Stimulated activated CD8-positive, alpha-beta memory T cell treated with anti-CD3 and anti-CD28 coated beads, Interleukin-7, amount 100 ng/mL, for 1 hour (primary cell): Measurements from ENCODE around the gene SORCS2.

Experiments
- DNase-seq, 2 donors: peaks; one replicate each; pipeline ENCODE4 v3.0.0-alpha.2; 2020; ENCODE audit warnings: low read depth in 2 of 2

Gene SORCS2

DNA sequence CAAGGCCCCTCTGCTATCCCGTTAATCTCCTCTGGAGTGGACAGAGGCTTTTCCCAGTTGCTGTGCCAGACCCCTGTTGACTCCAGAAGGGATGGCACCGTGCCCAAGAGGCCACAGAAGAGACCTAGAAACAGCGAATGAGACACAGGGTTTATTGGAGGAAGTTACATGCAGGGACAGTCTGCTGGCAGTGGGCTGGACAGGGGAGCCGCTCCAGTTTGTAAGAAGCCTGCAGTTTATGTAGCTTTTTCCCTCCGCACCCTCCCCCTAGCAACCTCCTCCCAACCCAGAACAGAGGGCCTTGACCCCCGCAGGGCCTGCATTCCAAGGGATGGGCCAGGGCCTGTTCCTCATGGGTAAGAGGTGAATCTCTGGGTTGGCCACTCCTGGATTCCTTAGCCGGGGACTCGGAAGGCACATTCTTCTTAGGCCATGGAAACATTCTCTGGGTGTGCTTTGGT is 459.2 kb downstream of the SORCS2 start:
- no peak for DNase-seq

DNA sequence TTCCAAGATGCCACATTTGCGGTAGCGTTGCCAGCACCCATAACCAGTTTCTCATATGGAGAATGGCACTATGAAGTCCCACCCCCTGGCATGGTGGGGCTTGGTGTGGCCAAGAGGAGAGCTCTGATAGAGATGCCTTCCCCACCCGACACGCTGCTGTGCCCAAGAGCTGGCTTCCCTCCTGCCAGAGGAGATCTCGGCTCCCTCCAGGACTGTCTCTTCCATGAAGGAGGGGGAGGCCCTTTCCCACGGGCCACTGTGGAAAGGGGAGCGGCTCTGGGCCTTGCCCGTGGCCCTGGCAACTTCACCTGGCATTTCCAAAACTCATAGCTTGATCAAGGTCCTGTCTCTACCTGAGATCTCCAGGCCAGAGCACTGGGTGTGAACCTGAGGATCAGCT is 459.7 kb downstream of the SORCS2 start:
- DNase-seq = no peak

DNA sequence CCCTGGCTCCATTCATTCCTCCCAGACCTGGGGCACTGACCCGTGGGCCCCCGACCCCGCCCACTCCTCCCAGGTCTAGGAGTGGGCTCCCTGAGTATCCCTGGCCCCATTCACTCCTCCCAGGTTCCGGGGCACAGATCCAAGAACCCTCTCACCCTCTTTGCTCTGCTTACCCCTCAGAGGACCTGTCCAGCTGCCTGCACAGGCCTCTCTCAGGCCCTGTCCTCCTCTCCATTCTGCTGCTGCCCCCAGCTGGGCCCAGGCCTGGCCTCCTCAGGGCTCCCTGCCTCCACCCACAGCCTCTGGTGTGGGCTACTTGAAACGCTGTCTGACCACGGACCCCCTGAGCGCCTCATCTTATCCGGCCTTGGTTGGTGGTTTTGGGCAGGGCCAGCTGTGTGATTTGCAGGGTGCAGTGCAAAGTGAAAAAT is 460.1 kb downstream of the SORCS2 start:
- no peak for DNase-seq

DNA sequence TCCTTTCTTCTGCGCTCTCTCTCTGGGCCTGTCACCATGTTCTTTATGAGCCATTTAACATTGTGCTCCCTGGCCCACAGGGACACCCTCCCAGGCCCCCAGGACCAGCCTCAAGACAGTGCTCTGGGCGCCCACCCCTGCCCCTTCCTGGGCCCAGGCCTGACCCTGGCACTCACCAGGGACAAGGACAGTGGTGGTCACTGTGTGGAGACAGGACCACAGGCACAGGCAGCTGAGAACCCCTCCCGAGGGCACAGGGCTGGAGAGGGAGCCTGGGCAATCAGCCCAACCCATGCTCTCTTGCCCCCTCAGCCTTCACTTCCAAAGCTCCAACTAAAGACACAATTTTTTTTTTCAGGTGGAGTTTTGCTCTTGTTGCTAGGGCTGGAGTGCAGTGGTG is 460.6 kb downstream of the SORCS2 start:
- DNase-seq = no peak

DNA sequence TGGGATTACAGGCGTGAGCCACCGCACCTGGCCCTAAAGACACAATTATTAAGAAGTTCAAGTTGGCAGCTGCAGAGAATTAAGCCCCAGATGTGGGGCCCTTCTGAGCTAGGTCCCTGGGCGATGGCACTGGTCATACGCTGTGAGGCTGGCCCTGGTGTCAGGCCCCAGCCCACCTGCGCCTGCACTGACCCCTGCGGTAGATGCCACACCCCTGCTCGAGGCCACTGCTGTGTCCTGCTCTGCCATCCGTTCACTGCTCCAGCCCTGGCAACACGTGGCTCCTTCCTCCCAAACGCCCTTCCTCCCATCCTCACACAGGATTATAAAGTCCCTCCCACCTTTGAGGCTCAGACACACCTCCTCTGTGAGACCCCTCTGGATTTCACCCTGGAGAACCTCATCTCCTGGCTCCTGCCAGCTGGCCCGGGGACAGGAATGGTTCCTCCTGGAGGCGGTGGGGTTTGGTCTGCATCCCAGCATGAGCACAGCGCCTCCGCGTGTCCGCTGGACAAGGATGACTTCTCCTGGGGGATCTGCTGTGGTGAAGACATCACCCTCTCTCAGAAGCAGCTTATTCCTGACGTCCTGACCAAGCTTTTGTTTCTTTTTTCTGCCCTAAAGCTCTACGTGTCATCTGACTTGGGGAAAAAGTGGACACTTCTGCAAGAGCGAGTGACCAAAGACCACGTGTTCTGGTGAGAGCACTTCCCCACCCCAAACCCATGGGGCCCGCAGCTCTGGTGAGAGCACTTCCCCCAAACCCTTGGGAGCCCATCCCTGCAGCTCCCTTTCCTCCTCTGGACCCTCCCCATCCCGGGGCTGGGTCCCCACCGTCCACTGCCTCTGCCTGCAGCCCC is 461.4 kb downstream of the SORCS2 start:
- no peak for DNase-seq

DNA sequence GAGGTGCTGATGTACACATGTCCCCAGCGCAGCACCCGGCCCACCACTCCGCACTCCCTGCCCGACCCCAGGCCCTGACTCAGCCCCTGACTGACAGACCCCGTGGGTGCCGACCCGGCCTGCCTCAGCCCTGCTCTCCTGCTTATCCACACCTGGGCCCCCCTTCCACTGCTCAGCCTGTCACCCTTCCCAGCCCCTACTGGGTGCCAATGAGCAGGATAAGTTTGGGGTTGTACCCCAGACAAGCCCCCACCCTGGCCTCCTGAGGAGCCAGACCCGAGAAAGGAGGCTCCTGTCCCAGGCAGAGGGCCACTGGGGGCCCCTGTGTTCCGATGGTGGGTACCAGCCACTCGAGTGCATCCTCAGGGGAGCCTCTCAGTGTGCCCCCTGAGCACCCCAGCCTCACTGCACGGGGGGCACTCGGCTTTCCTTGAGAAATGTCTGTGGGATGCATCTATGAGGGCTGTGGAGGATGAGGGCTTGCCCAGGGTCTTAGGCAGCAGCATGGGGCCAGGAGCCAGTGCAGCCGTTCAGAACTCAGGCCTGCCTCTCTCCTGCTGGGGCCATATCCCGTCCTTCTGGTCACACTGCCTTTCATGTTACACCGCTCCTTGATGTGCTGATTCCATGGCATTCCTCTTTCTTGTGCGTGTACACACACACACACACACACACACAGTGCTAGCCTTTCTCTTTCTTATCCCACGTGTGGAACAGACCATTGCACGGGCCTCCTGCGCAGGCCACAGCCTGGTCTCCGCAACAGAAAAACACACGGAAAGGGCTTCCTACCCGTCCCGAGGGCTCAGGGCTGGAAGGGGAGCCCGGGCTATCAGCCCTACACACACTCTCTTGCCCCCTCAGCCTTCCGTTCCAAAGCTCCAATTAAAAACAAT is 462.5 kb downstream of the SORCS2 start:
- no peak for DNase-seq

DNA sequence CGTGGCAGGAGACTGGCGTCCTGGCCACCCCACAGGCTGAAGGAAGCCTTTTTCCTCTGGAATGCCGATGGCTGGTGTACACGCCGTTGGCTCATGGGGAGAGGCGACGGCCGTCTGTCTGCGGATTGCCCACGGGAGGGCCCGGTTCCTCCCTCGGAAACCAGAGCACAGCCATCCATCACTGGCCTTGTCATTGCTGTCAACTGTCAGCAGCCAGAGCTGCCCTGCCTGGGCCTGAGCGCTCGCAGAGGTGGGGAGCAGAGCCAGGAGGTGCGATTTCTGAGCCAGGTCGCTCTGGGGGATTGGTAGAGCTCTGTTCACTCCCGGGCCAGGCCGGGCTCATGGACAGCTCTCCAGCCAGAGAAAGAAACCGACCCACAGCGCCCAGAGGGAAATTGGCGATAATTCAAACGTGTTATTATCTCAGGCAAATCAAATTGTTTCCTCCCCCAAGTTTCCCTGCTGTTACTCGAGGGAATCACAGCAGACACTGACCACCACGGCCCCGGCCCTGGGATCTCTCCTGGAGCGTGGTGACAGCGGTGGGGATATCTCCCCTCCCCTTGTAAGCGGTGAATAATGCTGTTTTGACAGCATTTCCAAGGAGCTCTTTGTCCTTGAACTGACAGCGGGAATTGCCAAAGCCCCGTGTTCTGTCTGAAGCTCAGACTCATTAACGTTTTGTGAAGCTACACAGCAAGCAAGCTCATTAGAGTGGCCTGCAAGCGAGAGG is 463.3 kb downstream of the SORCS2 start:
- no peak for DNase-seq

DNA sequence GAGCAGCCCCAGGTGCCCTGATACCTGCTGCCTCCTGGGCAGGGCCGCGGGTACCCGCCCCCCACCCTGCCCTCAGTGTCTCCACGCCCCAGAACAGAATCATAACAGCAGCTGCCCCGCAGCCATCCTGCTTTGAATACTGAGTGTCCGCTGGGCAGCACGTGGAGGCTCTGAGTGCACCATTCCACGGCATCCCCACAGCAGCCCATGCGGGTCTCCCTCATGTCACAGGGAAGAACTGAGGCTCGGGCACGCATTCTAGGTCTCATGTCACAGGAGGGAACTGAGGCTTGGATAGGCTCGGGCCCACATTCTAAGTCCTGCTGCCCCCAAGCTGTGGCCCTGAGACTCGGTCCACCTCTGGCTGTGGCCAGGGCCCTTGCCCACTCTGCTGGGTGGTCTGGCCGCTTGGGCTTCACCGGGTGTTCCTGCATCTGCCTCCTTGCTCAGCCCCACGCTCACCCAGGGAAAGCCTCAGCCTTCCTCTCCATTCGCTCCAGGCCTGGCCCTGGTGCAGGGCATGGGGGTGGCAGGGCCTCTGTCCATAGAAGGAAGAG is 464.0 kb downstream of the SORCS2 start:
- DNase-seq = no peak

DNA sequence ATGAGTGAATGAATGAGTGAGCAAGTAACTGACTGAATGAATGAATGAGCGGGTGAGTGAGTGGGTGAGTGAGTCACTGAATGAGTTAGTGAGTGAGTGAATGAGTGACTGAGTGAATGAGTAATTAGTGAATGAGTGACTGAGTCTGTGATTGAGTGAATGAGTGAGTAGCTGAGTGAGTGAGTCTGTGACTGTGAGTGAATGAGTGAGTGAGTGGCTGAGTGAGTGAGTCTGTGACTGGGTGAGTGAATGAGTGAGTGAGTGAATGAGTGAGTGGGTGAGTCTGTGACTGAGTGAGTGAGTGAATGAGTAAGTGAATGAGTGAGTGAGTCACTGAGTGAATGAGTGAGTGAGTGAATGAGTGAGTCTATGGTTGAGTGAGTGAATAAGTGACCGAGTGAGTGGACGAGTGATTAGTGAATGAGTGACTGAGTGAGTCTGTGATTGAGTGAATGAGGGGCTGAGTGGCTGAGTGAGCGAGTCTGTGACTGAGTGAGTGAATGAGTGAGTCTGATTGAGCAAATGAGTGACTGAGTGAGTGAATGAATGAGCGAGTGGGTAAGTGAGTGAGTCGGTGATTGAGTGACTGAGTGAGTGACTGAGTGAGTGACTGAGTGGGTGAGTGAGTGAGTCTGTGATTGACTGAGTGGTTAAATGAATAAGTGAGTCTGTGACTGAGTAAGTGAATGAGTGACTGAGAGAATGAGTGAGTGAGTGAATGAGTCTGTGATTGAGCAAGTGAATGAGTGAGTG is 465.4 kb downstream of the SORCS2 start:
- no peak for DNase-seq

DNA sequence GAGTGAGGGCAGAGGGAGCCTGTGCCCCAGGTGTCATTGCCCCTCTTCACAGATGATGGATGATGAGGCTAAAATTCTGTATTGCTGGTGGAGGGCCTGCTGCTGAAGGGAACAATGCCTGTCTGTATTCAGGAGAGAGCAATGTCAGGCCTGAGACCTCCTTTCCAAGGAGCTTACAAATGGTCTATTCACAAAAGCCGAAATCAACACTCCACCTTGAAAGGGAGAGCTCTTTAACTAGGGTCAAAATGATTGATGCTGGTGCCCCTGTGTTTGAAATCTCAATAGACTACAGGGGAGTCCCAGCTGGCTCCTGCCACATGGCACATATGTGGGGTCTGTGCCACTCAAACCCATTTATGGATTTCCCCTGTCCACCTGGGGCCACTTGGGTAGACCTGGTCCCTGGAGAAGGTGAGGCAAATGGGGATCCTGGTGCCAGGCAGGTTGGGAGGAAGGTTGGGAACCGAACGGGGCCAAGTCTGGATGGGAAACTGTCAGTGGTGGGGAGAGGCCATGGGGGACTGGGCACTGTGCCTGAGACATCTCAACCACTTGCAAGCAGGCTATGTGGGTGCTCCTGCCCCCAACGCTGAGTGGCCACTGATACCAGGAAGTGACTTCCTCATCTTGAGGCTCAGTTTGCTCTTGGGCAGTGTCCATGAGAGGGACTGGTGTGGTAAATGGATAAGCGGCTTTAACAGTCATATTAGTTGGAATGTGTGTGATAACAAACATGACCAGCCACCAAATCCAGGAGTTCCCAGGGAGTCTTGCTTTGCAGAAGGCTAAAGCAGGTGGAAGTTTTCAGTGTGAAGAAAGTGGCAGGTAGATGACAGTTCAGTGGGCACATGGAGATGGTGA is 466.2 kb downstream of the SORCS2 start:
- DNase-seq = no peak

DNA sequence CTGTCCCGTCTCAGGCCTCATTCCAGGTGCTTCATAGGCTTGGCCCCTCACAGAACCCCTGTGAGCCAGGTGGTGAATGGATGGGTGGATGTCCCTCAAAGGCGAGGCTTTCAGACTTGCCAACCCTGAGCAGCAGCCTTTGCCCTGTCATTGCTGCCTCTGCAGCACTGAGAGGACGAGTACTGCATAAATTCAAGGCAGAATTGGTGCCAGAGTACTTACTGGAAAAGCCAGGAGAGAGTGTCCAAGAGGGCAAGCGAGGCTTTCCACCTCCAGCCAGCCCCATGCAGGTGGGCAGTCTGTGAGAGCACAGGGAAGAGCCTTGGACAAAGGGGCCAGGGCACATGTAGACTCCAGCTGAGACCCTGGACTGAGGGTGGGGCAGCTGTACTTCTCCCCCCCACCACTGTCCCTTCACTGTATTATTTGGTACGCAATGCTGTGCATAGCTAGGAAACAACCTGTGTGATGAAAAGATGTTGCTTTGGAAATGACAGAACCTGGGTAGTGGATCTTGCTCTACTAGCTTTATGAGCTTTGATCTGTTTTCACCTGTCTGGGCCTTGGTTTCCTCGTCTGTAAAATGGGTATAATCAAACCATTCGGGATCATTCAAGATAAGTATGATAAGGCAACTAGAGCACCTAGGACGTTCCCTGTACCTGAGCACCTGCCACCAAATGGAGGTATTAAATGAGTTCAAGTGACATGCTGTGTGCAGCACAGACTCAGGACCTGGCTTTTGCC is 467.3 kb downstream of the SORCS2 start:
- DNase-seq = no peak

DNA sequence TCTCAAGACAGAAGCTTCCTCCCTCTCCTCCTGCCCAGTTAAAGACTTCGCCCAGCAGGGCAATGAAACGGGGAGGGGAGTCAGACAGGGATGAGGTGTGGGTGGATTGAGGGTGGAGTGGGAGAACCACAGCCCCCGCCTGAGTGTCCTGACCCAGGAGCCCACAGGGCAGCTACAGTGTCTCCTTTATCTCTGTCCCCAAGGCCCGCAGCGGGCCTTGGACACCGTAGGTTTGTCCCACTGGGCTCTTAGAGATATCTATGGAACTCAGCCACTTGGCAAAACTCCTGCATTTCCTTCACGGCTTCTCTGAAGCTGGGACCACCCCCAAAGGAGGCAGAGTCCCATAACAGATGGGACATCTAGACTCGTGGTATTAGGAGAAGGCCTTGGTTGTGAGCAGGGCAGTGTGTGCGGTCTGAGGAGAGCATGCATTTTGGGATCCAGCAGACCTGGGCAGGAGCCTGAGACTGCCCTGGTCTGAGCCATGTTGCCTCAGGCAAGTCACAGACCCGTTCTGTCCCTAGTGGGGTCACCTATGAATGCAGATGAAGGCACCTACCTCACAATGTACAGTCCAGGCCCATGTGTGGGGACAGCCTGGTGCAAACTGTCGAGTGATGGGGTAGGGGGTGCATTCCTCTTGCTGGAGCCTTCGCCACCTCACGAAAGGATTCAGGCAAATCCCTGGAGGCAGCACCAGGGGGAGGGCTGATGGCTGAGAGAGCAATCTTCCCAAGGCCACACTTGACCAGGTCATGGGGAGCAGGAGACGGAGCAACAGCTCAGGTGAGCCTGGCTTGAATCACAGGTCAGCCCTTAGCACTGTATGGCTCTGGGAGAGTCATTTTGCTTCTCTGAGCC is 468.1 kb downstream of the SORCS2 start:
- no peak for DNase-seq

DNA sequence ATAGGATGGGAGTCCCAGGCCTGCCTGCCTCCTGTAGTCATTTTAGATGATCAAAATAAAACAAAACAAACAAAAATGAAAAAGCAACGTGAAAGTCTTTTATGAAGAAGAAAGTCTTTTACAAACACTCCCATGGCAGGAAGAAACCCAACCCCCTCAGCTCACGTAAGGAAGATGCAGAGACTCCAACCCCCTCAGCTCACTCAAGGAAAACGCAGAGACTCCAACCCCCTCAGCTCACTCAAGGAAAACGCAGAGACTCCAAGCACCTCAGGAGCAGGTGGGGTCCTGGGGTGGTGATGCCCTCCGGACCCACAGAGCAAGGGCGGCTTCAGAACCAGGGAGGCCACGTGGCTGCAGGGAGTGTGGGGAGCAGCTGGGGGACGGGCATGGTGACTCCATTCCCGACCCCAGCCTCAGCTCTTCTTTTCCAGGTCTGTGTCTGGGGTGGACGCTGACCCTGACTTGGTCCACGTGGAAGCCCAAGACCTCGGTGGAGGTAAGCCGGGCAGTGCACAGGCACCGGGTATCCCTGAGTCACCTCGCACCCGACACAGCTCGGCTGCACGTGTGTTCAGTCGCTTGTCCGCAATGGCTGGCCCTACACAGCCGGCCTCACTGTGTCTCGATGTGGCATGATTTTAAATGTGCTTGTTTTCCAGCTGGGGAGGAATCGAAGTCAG is 468.9 kb downstream of the SORCS2 start:
- DNase-seq = no peak

DNA sequence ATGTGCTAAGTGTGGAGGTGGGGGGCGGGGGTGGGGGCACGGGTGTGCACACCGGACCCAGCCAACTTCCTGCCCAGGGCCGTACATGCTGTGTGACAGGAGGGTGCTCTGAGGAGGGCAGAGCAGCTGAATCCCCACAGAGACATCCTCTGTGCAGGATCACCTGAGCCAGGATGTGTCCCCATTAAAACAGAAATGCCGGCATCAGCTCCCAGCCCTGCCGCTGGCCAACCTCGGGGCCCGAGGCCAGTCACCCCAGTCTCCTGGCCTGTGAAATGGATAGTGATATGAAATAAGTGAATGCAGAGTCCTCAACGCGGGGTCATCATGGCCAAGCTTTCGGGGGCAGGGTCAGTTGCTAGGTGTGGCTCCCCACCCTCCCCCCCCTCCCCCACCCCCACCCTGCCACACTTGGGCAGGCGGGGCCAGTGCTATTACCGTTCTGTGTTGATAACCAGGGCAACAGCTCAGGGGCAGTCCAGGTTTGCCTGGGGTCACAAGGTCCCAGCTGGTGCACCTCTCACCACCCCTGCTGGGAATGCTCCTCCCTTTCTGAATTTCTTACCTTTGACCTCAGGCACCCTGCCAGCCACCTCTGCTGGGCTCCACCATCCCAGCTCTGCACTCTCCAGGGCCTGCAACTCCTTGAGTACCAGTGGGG is 469.6 kb downstream of the SORCS2 start:
- no peak for DNase-seq

DNA sequence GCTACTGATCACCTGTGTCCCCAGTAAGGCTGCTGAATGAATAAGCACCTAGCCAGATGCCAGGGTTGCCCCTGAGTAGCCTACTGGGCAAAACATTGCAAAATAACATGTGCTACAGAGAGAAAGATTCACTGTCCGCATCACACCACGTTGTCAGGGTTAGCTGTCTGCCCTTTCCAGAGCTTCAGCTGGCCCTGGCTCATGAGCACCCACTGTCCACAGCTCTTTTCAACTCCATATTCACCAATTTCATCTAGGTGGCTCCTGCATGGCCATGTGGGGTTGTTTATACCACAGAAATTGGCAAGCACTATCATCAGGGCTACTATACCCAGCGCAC is 470.1 kb downstream of the SORCS2 start:
- no peak for DNase-seq

DNA sequence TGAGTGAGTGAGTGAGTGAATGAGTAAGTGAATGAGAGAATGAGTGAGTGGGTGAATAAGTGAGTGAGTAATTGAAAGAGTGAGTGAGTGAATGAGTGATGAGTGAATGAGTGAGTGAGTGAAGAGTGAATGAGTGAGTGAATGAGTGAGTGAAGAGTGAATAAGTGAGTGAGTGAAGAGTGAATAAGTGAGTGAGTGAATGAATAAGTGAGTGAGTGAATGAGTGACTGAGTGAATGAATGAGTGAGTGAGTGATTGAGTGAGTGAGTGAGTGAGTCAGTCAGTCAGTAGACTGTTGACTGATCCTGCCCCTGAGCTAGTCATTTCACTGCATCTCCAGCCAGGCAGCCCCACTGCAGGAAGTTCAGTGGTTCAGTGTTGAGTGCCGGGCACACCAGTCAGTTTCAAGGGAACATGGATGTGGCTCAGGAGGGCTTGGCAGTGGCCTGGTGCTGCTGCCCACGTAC is 470.8 kb downstream of the SORCS2 start:
- no peak for DNase-seq

DNA sequence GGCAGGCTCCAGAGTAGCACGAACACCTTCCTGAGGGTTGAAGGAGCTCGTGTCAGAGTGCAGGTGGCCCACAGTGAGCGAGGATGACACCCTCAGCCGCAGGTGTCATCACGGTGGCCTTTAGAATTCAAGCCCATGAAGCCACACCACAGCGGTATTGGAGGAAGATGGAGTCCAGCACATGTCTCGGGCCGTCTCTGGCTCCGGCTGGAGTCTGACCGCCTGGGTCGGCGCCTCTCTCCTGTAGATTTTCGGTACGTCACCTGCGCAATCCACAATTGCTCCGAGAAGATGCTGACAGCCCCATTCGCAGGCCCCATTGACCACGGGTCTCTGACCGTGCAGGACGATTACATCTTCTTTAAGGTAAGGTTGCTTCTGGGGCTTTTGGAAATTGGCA is 471.8 kb downstream of the SORCS2 start:
- no peak for DNase-seq
